ENCODE results near the gene SMTN. TPM values are rescaled to one million over a fixed set of nuclear protein-coding genes. Genes with fewer than 3 reads are reported as not detected.

The SMTN gene
- total and polyA plus RNA-seq, 2 donors (not counting 3 experiments of a cell fraction or from before 2014, with no cell fraction given): 59.0 to 197 TPM

- no TSS peak for BruUV-seq (replicated peaks)
- Histone ChIP-seq H3K27ac (ENCODE audit: insufficient read depth, low read depth, low read length) (no peak overlapping the region), H3K4me2 (ENCODE audit: insufficient read depth, low read length) (no peak overlapping the region), H4K20me1 (replicated peaks; ENCODE audit: control insufficient read depth, extremely low read depth, insufficient read depth, low read length) (no peaks in the 10 kb centered on the region), H3K79me2 (ENCODE audit: control insufficient read depth, insufficient read depth, low read length) (no peaks in the 10 kb centered on the region), H2AFZ (ENCODE audit: low read depth, low read length) (no peak overlapping the region), H3K9me1 (replicated peaks; ENCODE audit: control insufficient read depth, extremely low read depth, insufficient read depth, low read length) (no peaks in the 10 kb centered on the region), H3K9me3 (replicated peaks; ENCODE audit: control insufficient read depth, insufficient read depth, low read length) (no peaks in the 10 kb centered on the region), H3K4me3 (replicated peaks in 1 of 3; ENCODE audit: insufficient read depth in 1 of 3, low read depth in 1 of 3, low read length in 3 of 3) (no peak overlapping the region), H3K9ac (replicated peaks; ENCODE audit: extremely low read depth, insufficient read depth, low read length) (no peak overlapping the region), H3K36me3 (ENCODE audit: control insufficient read depth in 2 of 2, extremely low read depth in 1 of 2, insufficient read depth in 2 of 2, low read length in 2 of 2) (no peaks in the 10 kb centered on the region), H3K27me3 (ENCODE audit: control insufficient read depth in 2 of 2, insufficient read depth in 2 of 2, low read length in 2 of 2) (no peaks in the 10 kb centered on the region), H3K4me1 (ENCODE audit: control insufficient read depth, extremely low read depth, insufficient read depth, low read length) (peaks cover 23% of the 10 kb centered on the region)
- ChIA-PET CTCF (no interaction called here), POLR2A (no interaction called here)
- intact Hi-C loops (cut with micrococcal nuclease): loop anchor here (10.0 kb wide), 1 partner anchor 260 kb away; no protein-coding TSS in a partner anchor
- DNase-seq (ENCODE audit: low read depth, low spot score) (no peak), FAIRE-seq (no peak)
- TF ChIP-seq POLR2A (IDR thresholded peaks at IDR 0.05; ENCODE audit: low read depth, low read length) (no peak), CTCF (IDR thresholded peaks at IDR 0.05; ENCODE audit: extremely low read depth in 1 of 2, insufficient read depth in 1 of 2, low read depth in 1 of 2, low read length in 2 of 2) (no peak), MYC (IDR thresholded peaks at IDR 0.05; ENCODE audit: low read depth, low read length) (no peak), FOS (IDR thresholded peaks at IDR 0.05; ENCODE audit: borderline replicate concordance, insufficient read depth, low read length) (no peak), GATA2 (IDR thresholded peaks at IDR 0.05; ENCODE audit: insufficient read depth, insufficient read length, low read depth, low read length) (no peak), JUN (IDR thresholded peaks at IDR 0.05; ENCODE audit: borderline replicate concordance, insufficient read depth, insufficient read length, low read depth) (no peak), EZH2 (IDR thresholded peaks at IDR 0.05; ENCODE audit: borderline replicate concordance, low read depth, low read length, severe bottlenecking) (no peak), POLR2AphosphoS5 (IDR thresholded peaks at IDR 0.05; ENCODE audit: insufficient read depth, low read depth, low read length) (no peak)
- TF ChIP-seq, protein P1, sequence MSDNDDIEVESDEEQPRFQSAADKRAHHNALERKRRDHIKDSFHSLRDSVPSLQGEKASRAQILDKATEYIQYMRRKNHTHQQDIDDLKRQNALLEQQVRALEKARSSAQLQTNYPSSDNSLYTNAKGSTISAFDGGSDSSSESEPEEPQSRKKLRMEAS (IDR thresholded peaks at IDR 0.05; ENCODE audit: insufficient read depth, insufficient read length): no peak
- dilution Hi-C loops (cut with MboI; ENCODE audit: extremely low pct_ligation_motif_present, low sequenced_read_pairs): no loop called here
Measured at GRCh38 chr22:31044262-31044861, 36.8 kb upstream of the SMTN start.
